Activated CD4-positive, alpha-beta T cell treated with anti-CD3 and anti-CD28 coated beads for 48 hours (primary cell): ENCODE data around the gene PKD2.
"Not testable (repeated sequence)": the region's sequence is repeated elsewhere in the genome, so short reads cannot be mapped to it uniquely, and the experiment has no call there.

Experiments
- DNase-seq: peaks from one replicate; pipeline ENCODE4 v3.0.0-alpha.2; 2020

Gene PKD2

GRCh38 chr4:88075336-88075735 is 67.9 kb downstream of the PKD2 start:
- DNase-seq: no peak

GRCh38 chr4:88077911-88078524 is 70.6 kb downstream of the PKD2 start:
- no peak for DNase-seq

DNA sequence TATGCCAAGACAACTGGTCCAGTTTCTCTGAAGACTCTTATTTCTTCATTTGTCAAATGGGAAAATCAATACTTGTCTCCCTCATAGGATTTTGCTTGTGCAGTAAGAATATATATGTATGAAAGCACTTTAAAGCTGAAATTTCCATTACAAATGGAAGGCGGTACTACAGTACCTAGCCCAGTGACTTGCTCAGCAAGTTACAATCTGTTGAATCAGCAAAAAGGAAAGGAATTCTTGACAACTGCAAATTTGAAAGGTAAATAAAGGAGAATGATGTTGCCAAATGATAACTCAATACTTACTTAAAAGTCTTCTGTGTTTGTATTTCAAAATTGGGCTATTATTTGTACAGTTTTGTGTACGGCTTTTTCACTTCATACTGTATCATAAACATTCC is 71.1 kb downstream of the PKD2 start:
- no peak for DNase-seq

GRCh38 chr4:88080626-88081025 is 73.2 kb downstream of the PKD2 start:
- no peak for DNase-seq

DNA sequence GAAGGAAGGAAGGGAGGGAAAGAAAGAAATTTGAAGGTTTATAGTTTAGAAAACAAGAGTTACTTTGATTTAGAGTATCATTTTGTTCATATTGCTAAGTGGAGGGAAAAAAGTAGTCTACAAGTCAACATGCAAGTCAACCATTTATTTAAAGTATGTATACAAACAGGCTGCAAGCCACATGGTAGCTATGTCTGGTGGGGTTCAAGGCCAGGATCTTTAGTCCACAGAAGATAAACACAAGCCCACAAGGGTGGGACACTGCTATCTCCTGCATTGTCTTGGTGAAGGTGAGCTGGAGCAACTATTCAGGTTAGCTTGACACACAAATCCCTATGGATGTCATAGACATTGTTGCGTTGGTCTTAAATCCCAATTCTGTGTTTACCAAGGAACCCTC is 79.6 kb downstream of the PKD2 start:
- DNase-seq: no peak

GRCh38 chr4:88090898-88091297 is 83.5 kb downstream of the PKD2 start:
- no peak for DNase-seq

GRCh38 chr4:88091378-88091777 is 83.9 kb downstream of the PKD2 start:
- DNase-seq: no peak

GRCh38 chr4:88093874-88094273 is 86.4 kb downstream of the PKD2 start:
- DNase-seq: no peak

- no peak for DNase-seq
Observed at GRCh38 chr4:88097301-88097700, 89.9 kb downstream of the PKD2 start.

DNA sequence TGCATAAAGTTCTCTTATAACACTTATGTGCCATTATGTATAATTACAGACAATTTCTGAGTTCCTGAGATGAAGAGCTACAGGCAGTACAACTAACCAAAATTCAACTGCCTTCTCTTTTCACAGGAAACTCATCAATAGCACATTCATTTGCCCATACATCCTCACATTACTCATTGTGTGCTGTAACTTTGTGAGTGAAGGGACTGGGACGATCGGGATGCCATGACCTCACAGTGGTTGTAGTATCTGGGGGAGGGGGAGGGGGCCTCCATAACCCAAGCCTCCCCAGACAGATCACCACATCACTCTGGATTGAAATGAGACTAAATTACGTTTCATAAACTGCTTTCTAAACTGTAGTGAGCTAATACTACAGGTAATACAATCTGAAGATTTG is 90.3 kb downstream of the PKD2 start:
- no peak for DNase-seq

DNA sequence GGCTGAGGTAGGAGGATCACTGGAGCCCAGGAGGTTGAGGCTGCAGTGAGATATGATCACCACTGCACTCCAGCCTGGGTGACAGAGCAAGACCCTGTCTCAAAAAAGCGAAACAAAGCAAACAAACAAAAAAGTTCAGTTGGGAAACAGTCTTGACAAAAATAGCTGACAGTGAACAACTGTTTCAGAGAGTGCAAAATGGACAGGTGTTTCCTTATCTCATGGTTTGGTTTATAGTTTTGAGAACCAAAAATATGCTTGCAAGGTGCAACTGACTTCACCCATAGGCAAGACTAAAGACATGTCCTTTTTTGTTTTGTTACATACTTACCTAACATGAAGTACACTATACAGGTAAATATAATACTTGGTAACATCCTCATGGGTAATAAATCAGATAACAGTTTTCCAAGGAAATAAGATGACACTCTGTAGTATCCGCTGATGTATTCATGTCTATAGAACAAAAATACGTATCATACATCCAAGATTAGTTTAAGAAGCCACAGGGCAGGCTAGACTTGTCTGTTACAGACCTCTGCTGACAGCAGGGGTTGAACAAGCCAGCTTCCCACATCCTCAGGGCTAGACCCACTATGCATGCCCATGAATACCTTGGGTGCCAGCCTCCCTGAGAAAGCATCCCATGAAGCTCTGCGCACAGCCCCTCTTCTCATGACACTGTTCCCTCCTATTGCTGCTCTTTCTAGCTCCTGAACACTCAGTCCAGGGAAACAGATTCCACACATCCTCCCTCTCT is 91.7 kb downstream of the PKD2 start:
- DNase-seq: no peak

- DNase-seq: no peak
Observed at GRCh38 chr4:88101165-88101564, 93.7 kb downstream of the PKD2 start.

GRCh38 chr4:88102026-88102425 is 94.6 kb downstream of the PKD2 start:
- DNase-seq: no peak

DNA sequence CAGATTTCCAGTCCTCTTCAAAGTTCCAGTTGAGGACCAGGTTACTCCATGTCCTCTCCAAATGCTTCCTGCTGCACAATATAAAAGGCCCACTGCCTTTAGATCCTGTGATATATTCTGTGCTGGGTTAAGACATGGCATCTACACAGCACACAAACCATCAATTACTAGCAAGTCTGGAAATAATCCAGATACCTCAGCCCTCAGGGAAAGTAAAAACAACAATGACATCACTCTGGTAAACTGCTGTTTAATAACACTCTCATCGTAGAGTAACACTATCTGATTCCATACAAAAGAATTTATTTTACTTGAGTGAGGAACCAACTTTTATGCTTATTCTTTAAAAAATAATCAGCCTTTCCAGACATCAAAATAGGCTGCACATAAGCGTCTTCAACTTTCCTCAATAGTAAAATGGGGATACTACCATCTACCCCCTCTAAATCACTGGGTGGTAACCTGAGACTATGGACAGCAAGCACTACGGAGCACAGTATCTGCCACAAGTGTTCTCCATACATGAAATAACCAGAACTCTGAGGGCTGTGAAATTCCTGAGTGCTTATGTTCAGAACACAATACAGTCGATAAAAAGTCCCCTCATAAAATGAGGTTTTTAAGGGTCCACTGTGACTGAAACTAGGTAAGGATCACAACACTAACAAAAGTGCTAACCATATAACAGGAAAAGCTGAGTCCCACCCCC is 97.6 kb downstream of the PKD2 start:
- no peak for DNase-seq

DNA sequence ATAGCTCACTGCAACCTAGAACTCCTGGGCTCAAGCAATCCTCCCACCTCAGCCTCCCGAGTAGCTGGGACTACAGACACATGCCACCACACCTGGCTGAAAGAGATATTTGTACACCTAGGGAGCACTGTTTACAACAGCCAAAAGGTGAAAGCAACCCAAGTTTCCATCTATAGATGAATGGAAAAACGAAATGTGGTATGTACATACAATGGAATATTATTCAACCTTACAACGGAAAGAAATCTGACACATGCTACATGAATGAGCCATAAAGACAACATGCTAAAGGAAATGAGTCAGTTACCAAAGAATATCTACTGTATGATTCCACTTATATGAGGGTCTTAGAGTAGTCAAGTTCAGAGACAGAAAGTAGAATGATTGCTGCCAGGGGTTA is 98.8 kb downstream of the PKD2 start:
- DNase-seq: no peak

DNA sequence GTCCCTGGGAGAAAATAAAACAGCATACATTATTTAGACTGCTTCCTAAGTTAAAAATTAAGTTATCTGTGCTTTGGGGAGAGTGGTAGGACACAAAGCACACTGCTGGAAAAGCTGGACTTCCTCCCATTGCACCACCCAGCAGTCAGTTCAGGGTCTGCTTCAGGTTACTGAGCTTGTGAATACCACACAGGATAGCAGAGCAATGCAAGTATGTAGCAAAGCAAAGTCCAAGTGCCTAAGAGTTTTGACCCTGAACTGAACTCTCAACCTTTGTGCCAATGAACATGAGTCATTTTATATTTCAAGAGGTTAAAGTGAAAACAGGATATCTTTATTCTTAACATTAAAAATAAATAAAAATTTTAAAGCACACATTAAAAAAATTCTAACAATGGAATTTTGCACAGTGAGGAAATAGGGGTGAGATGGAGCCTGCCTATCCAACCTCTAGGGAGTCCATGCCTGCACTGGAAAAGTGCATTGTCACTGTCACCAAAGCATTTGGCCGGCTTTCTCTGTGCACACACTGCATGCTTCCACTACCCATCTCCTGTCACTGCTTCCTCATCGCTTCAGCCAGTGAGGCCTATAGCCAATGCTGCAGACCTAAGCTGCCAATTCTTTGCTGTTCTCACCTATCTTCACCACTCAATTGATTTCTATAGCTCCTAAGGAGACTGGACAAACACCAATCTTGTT is 100.1 kb downstream of the PKD2 start:
- no peak for DNase-seq

DNA sequence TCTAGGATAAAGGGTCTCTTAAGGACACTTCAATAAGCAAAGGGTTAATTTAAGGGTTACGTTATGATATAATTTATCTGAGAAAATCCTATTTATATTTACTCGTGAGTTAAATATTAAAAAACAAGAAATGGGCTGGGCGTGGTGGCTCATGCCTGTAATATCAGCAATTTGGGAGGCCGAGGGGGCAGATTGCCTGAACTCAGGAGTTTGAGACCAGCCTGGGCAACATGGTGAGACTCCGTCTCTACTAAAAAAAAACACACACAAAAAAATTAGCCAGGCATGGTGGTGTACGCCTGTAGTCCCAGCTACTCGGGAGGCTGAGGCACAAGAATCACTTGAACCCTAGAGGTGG is 100.7 kb downstream of the PKD2 start:
- not testable (repeated sequence) for DNase-seq

DNA sequence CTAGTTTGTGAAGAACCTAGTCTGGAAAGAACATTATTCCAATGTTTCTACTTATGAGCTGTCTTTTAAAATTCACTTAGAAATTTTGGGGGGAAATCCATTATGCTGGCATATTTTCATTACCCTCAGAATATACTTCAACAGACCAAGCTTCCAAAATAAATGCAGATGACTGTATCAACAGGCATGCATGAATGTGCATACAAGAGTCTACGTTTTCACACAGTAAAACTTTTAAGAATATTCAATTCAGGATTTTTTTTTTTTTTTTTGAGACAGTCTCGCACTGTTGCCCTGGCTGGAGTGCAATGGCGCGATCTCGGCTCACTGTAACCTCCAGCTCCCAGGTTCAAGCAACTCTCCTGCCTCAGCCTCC is 101.3 kb downstream of the PKD2 start:
- DNase-seq: no peak

DNA sequence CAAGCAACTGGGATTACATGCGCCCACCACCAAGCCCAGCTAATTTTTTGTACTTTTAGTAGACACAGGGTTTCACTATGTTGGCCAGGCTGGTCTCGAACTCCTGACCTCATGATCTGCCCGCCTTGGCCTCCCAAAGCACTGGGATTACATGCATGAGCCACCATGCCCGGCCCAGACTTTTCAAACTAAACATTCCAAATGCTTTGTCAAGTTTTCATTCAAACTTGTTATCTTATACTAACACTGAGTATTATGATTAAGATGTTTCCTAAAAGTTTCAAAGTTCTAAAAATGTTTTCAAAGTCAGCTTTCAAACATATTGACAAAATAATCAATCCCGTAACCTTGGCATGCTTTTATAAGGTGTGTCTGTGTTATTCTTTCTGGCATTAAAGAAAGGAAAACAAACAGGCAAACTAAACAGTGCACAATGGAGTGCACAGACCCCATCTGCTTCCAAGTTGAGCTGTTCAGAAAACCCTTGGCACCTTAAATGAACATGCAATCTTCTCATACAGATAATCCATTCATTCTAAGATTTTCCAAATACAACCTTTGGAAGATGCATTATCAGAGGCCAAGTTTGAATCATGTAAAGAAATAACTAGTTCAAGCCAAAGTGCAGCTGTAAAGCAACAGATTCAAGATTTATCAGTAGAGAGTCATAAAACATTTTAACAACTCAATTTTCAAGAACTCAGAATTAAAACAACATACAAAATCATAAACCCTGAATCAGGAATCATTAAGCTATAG is 101.9 kb downstream of the PKD2 start:
- DNase-seq: no peak

GRCh38 chr4:88110826-88111225 is 103.4 kb downstream of the PKD2 start:
- DNase-seq: no peak

- DNase-seq: no peak
Observed at GRCh38 chr4:88112856-88113255, 105.4 kb downstream of the PKD2 start.

- DNase-seq: no peak
Observed at GRCh38 chr4:88115587-88115986, 108.2 kb downstream of the PKD2 start.

DNA sequence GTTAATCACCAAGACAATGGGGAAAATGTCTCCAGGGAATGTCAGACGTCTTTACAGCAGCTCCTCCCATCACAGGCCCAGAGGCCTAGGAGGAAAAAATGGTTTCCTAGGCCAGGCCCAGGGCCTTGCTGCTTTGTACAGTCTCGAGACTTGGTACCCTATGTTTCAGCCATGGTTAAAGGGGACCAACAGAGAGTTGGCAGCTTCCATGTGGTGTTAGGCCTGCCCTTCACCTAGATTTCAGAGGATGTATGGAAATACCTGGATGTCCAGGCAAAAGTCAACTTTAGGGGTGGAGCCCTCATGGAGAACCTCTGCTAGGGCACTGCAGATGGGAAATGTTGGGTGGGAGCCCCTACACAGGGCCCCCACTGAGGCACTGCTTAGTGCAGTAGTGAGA is 112.5 kb downstream of the PKD2 start:
- no peak for DNase-seq
